Limb (tissue), 2 donors: ENCODE results near the gene GPN1.
"Not testable (repeated sequence)": the region's sequence is repeated elsewhere in the genome, so short reads cannot be mapped to it uniquely, and the experiment has no call there.

ENCODE experiments used
- DNase-seq, 2 donors: peaks; one replicate each; pipeline ENCODE4 v3.0.0-alpha.2; 2016; ENCODE audit errors: extremely low spot score in 2 of 2

GPN1 gene

GRCh38 chr2:27667446-27667845 is 38.6 kb downstream of the GPN1 start:
- DNase-seq = no peak

GRCh38 chr2:27671235-27671634 is 42.4 kb downstream of the GPN1 start:
- DNase-seq = no peak

- no peak for DNase-seq
Measured at GRCh38 chr2:27672723-27673486, 44.1 kb downstream of the GPN1 start.

GRCh38 chr2:27680571-27680970 is 51.7 kb downstream of the GPN1 start:
- no peak for DNase-seq

- no peak for DNase-seq
Measured at GRCh38 chr2:27681841-27682240, 53.0 kb downstream of the GPN1 start.

- not testable (repeated sequence) for DNase-seq
Measured at GRCh38 chr2:27682334-27682771, 53.5 kb downstream of the GPN1 start.

- DNase-seq = peak; percentile 73 to 81
Measured at GRCh38 chr2:27683390-27684071, 54.7 kb downstream of the GPN1 start.

GRCh38 chr2:27685006-27685405 is 56.2 kb downstream of the GPN1 start:
- not testable (repeated sequence) for DNase-seq

GRCh38 chr2:27685577-27685976 is 56.7 kb downstream of the GPN1 start:
- no peak for DNase-seq

GRCh38 chr2:27687232-27687631 is 58.4 kb downstream of the GPN1 start:
- DNase-seq = no peak

GRCh38 chr2:27689424-27689823 is 60.6 kb downstream of the GPN1 start:
- DNase-seq = no peak

- no peak for DNase-seq
Measured at GRCh38 chr2:27690052-27690451, 61.2 kb downstream of the GPN1 start.

- no peak for DNase-seq
Measured at GRCh38 chr2:27697660-27698059, 68.8 kb downstream of the GPN1 start.
